NCI-H2196 treated with DMSO at 0.1 percent for 48 hours (cell line): ENCODE measurements around the gene POFUT1.
"Not testable (repeated sequence)": the region's sequence is repeated elsewhere in the genome, so short reads cannot be mapped to it uniquely, and the experiment has no call there.

Experiments
- DNase-seq: peaks from one replicate; lab custom pipeline; 2025; ENCODE audit not compliant: unreplicated experiment; lab: John Stamatoyannopoulos, UW

The POFUT1 gene

GRCh38 chr20:32232326-32232886 lies 24.7 kb downstream of the POFUT1 start:
- no peak for DNase-seq

- no peak for DNase-seq
Measured at GRCh38 chr20:32233286-32233685, 25.6 kb downstream of the POFUT1 start.

DNA sequence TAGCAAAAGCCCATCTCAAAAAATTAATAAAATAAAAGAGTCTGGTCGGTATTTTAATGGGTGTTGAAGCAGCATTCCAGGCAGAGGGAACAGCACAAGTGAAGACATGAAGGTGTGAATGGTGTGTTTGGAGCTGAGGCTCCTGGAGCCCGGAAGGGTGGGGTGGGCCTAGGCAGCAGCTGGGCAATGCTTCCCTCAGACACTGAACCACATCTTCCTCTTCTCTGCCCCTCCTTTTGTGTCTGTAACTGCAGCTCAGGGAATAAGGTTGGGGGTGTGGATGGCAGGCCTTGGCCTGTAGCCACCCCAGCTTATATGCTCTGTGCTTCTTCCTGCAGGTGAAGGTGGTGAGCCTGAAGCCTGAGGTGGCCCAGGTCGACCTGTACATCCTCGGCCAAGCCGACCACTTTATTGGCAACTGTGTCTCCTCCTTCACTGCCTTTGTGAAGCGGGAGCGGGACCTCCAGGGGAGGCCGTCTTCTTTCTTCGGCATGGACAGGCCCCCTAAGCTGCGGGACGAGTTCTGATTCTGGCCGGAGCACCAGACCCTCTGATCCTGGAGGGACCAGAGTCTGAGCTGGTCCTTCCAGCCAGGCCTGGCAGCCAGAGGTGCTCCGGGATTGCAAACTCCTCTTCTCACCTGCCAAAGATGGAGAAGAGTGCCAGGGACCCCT lies 26.6 kb downstream of the POFUT1 start:
- no peak for DNase-seq

GRCh38 chr20:32235331-32236047 lies 27.8 kb downstream of the POFUT1 start:
- DNase-seq, result no peak

DNA sequence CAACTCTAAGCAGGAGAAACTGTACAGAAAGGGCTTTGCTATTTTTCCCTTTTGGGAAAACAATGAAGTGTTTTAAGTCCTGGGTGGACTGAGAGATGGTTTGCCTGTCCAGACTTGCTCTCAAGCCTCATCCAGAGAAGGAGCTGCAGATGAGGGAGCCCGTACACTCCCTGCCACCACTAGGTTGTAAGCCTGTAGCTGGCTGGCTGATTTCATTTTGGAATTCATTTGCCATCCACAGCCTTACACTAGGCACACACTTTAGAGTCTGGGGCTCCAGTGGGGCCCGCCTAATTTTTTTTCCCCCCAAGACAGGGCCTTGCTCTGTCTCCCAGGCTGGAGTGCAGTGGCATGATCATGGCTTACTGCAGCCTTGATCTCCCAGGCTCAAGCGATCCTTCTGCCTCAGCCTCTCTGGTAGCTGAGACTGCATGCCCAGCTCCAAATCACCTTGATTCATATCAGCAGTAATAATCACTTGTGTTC lies 28.4 kb downstream of the POFUT1 start:
- DNase-seq, result no peak

DNA sequence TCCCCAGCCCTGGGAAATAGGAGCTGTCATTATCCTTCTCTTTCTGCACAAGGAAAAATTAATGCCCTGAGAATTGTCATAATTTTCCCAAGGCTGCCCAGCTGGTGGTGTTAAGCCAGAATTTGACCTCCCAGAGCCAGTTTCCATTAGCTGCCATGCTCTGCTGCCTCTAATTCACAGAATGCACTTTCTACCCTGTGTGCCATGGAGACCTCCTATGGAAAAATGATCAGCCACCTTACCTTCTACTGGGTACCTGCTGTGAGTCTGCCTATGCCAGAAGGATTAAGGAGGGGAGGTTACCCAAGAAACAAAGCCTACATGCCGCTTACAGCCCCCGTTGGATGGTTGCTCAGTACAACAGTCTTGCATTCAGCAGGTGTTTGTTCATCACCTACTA lies 29.1 kb downstream of the POFUT1 start:
- no peak for DNase-seq

DNA sequence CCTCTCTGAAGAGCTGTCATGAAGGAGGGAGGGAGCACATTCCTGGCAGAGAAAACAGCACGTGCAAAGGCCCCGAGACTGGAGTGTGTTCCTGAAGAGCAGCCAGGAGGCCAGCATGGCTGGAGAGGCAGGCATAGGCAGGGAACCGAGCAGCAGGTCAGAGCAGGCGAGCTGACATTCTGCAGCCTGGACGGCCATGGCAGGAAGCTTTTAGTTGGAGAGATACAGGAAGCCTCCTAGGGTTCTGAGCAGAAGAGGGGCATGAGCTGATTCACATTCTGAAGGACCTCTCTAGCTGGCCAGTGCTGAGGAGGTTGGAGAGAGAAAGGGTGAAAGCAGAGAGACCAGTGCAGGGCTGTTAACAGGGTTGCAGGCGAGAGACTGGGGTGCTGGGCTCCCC lies 29.7 kb downstream of the POFUT1 start:
- no peak for DNase-seq

DNA sequence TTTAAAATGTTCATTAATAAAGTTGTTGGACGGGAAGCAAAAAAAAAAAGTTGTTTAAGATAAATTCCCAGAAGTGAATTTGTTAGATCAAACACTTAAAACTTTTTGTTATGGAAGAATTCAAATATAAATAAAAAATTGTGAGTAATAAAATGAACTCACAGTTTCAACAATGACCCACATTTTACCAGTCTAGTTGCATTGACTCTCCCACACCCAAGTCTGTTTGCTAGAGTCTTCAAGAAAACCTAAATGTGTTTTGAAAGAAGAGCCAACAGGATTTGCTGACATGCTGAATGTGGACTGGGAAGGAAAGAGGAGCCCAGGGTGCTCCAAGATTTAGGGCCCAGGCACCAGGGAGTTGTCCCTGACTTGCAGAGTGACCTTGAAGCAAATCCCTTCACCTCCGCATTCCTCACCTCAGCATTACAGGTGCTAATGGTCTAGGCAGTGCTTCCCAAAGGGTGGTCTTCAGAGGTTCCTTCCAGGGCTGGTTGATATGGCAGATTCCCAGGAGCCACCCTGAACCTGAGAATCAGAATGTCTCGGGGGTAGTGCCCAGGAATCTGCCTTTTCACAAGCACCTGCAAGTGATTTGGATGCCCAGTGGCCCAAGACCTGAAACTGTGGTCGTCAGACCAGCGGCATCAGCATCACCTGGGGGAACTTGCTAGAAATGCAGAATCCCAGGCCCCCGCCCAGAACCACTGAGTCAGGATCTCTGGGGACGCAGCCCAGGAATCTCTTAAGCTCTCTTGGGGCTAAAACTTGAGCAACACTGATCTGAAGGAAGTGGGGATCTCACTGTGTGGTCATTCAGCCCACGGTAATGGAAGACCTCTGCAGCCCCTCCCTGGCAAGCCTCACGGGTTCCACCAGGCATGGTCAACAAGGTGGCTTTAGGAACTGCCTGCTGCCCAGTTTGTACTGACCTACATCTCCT lies 31.1 kb downstream of the POFUT1 start:
- DNase-seq, result no peak

- DNase-seq, result no peak
Measured at GRCh38 chr20:32240205-32240604, 32.5 kb downstream of the POFUT1 start.

GRCh38 chr20:32241807-32242206 lies 34.1 kb downstream of the POFUT1 start:
- no peak for DNase-seq

DNA sequence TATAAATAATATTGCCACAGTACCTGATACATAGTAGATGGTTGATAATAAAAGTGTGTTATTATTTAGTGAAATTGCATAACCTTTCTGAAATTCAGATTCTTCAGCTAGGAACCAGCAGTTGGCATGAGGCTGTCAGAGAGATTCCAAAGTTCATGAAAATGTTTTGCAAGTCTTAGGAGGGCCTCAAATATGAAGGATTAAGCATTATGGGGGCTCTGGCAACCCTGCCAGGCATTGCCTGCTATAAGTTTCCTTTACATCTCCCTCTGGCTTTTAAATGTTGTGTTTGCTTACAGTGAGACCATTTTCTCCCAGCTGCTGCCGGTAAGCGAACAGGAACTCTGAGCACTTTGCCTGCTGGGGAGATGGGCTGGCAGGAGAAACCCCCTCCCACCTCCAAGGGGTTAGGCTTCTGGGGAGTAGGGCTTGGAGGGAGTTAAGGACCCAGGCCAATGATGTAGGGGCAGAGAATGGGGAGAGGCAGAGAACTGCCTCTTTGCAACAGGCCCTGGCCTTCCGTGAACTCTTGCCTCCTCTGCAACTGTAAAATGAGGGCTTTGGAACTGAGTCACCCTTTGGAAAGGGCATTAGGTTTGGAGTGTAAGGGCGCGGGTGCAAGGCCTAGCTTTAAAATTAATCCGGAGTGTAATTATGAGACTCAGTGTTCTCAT lies 36.6 kb downstream of the POFUT1 start:
- DNase-seq, result no peak

DNA sequence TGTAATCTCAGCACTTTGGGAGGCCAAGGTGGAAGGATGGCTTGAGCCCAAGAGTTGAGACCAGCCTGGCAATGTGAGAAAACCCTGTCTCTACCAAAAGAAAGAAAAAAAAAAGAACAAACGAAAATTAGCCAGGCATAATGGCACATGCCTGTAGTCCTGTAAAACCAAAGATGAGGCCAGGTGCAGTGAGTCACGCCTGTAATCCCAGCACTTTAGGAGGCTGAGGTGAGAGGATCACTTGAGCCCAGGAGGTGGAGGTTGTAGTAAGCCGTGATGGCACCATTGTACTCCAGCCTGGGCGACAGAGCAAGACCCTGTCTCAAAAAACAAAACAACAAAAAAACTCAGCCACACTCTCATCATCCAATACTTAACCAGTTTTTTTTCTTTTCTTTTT lies 37.3 kb downstream of the POFUT1 start:
- no peak for DNase-seq

DNA sequence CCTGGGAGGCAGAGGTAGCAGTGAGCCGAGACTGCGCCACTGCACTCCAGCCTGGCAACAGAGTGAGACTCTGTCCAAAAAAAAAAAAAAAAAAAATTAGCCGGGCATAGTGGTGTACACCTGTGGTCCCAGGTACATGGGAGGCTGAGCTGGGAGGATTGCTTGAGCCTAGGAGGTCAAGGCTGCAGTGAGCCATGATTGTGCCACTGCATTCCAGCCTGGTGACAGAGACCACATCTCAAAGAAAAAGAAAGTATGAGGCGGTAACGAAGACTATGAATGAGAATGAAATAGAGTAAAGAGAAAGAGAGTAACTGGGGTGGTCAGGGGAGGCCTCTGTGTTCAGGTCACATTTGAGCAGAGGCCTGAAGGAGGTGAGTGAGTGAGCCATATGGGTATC lies 38.5 kb downstream of the POFUT1 start:
- DNase-seq, result not testable (repeated sequence)

GRCh38 chr20:32248043-32248442 lies 40.4 kb downstream of the POFUT1 start:
- DNase-seq, result no peak

DNA sequence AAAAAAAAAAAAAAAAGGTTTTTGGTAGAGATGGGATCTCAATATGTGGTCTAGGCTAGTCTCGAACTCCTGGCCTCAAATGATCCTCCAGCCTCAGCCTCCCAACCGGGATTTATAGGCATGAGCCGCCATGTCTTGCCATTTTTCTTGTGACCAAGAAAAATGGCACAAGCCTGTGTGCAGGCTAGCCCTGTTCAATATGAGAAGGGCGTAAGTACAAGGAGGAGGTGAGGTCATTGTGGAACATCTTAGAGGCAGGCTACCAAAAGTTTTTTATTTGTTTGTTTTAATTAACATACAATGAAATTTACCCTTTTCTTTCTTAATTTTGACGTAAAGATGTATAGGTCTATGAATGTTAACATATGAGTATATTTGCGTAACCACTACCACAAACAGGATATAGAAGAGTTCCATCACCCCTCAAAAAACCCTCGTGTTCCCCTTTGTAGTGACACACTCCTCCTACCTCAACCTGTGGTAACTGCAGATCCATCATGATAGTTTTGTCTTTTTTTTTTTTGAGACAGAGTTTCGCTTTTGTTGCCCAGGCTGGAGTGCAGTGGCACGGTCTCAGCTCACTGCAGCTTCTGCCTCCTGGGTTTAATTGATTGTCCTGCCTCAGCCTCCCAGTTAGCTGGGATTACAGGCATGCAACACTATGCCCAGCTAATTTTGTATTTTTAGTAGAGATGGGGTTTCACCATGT lies 41.5 kb downstream of the POFUT1 start:
- no peak for DNase-seq

GRCh38 chr20:32251470-32251869 lies 43.8 kb downstream of the POFUT1 start:
- no peak for DNase-seq

DNA sequence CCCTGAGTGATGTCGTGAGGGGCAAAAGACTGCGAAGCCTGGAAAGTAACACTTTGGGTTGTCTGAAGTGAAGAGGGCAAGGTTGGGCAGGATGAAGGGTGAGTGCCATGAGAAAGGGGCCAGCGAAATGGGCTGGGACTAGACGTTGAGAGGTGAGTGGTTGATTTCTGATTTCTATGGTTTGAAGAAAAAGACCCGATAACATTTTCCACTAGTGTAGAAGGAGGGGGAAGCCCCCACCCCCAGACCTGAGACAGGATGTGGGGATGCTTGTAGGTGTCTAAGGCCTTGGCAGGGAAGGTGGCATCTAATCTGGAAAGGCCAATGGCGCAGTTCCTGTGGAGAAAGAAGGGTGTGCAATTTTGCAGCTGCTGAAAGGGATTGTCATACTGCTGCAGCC lies 44.5 kb downstream of the POFUT1 start:
- no peak for DNase-seq

GRCh38 chr20:32260973-32261372 lies 53.3 kb downstream of the POFUT1 start:
- DNase-seq, result not testable (repeated sequence)

DNA sequence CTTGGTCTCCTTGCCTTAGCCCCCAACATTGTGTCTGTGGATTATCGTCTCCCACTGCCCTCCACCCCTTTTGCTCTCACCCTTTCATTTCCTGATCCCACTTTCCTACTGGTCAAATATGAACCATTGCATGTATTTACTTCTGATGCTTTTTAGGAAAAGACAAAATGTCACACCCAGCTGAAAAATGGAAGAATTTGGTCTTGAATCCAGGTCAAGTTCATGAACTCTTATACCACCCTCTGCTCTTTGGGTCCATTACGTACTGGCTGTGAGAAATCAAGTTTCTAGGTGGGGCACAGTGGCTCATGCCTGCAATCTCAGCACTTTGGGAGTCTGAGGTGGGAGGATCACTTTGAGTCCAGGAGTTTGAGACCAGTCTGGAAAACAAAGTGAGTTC lies 54.0 kb downstream of the POFUT1 start:
- no peak for DNase-seq

DNA sequence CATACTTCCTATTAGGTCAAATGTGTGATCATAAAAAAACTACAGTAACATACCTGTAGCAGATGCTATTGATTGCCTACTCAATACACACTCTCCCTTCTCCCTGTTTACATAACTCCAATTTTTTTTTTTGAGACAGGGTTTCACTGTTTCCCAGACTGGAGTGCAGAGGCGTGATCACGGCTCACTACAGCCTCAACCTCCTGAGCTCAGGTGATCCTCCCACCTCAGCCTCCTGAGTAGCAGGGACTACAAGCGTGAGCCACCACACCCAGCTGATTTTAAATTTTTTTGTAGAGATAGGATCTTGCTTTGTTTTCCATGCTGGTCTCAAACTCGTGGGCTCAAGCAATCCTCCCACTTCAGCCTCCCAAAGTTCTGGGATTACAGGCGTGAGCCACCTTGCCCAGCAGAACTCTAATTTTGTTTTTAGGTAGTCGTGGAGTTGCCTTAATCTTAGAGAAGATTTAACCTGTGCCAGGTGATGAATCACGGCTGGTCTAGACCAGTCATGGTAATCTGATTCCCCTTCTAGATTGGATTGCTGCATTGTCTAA lies 55.8 kb downstream of the POFUT1 start:
- DNase-seq, result no peak
